22Rv1 (cell line): ENCODE measurements around the gene CHM.
"Not testable (repeated sequence)": the region's sequence is repeated elsewhere in the genome, so short reads cannot be mapped to it uniquely, and the experiment has no call there.

Experiments used
- H3K27ac ChIP-seq: fragments of 450-650 bp; 2 replicates; pipeline ENCODE4 v1.5.1; 2017
- ZFX ChIP-seq: fragments of 450-650 bp; IDR thresholded peaks from 2 replicates; pipeline ENCODE4 v1.6.1; 2017; ENCODE audit warnings: antibody characterized with exemption, borderline replicate concordance
- TF ChIP-seq, protein P1 (sequence below): fragments of 450-650 bp; IDR thresholded peaks from 2 replicates; pipeline ENCODE4 v1.5.1; 2017; ENCODE audit warnings: mild to moderate bottlenecking

The CHM gene

DNA sequence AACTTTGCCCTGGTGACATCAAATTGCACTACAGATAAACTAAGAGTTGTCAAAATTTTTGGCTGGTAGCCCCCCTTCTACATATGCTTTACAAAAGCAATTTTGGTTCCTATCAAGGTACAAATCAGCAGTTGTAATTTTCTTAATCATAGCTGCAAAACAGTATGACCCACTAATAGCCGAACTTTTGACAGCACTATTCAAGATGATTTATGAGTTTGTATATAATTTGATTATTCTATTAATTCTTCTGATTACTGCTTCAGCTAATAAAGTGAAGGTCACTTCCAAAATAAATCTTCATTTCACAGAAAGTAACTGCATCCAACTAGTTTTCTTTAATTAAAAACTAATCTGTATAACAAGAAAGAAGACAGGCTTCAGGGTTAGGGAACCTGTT, 119.6 kb downstream of the CHM start:
- no peak overlapping the region for H3K27ac ChIP-seq
- TF ChIP-seq ZFX: no peak
- TF ChIP-seq, protein P1, sequence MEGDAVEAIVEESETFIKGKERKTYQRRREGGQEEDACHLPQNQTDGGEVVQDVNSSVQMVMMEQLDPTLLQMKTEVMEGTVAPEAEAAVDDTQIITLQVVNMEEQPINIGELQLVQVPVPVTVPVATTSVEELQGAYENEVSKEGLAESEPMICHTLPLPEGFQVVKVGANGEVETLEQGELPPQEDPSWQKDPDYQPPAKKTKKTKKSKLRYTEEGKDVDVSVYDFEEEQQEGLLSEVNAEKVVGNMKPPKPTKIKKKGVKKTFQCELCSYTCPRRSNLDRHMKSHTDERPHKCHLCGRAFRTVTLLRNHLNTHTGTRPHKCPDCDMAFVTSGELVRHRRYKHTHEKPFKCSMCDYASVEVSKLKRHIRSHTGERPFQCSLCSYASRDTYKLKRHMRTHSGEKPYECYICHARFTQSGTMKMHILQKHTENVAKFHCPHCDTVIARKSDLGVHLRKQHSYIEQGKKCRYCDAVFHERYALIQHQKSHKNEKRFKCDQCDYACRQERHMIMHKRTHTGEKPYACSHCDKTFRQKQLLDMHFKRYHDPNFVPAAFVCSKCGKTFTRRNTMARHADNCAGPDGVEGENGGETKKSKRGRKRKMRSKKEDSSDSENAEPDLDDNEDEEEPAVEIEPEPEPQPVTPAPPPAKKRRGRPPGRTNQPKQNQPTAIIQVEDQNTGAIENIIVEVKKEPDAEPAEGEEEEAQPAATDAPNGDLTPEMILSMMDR: no peak

DNA sequence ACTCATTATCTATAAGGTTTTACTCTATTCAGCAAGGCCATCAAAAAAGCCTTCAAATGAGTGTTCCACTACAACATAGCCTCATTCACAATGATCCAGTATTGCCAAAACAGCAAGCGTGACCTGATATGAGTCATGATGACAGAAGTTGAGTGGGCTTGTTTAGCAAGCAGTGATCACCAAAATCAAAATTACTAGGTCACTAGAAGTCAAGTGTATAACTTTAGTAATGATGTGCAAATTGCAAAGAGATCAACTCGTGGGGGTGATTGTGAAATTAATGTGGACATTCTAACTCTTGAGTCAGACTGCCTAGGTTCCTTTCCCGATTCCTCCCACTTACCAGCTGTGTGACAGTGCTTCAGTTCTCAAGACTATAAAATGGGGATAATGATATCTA, 124.5 kb downstream of the CHM start:
- H3K27ac ChIP-seq: no peak overlapping the region
- no peak for TF ChIP-seq ZFX
- TF ChIP-seq, protein P1: no peak

DNA sequence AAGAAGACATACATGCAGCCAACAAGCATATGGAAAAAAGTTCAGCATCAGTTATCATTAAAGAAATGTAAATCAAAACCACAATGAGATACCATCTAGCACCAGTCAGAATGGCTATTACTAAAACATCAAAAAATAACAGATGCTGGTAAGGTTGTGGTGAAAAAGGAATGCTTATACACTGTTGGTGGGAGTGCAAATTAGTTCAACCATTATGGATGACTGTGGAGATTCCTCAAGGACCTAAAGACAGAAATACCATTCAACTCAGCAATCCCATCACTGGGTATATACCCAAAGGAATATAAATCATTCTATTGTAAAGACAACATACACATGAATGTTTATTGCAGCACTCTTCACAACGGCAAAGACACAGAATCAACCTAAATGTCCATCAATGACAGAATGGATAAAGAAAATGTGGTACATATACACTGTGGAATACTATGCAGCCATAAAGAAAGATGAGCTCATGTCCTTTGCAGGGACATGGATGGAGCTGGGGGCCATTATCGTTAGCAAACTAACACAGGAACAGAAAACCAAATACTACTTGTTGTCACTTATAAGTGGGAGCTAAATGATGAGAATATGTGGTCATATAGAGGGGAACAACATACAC, 130.6 kb downstream of the CHM start:
- H3K27ac ChIP-seq: not testable (repeated sequence)

DNA sequence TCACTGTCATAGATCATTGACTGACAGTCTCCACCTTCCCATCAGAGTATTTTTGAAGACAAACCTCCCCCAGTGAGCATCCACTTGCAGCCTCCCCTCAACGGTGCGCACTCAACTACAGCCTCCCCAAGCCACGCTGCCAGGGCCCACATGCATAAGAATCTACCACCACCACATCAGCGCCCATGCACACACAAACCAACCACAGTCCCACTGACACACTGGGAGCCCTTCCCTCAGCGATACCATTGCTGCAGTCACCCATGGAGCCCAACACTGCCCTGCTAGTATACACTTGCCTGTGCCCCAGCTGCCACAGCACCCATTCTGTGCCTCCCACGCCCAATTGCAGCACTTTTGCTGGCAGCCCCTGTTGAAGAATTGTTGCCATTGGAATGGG, 132.9 kb downstream of the CHM start:
- no peak for TF ChIP-seq ZFX
- TF ChIP-seq, protein P1: no peak
- no peak overlapping the region for H3K27ac ChIP-seq

DNA sequence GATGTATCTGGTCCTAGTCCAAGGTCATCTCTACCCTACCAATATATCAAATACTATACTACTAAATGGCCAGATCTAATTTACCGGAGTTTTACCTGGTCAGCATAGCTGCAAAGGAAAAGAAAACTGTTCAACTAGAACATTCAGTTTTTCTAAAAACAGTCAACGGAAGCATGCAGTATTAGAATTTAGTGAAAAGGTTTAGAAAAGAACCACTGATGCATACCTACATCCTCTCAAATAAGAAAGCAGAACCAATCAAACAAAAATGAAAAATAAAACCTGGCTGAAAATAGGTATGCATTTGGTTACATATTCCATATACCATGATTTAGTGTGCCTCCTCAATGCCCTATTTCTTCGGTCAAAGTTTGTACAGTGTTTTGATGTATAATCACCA, 140.0 kb downstream of the CHM start:
- no peak overlapping the region for H3K27ac ChIP-seq
- TF ChIP-seq, protein P1: no peak
- TF ChIP-seq ZFX: no peak

DNA sequence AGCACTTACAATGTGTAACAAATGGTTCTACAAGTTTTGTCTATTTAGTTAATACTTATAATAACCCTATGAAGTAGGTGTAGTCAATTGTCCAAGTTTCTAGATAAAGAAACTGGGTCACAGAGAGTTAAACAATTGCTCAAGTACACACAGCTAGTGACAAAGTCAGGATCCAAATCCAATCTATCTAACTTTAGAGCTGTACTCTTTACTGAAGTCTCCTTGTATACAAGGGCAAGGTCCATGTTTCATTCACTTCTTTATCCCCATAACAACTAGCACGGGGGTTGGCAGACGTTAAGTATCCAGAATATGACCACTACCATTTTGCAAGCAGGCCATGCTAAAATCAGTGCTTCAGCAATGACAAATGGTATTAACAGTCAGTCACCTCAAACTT, 141.0 kb downstream of the CHM start:
- H3K27ac ChIP-seq: no peak overlapping the region
- TF ChIP-seq ZFX: no peak
- TF ChIP-seq, protein P1: no peak

DNA sequence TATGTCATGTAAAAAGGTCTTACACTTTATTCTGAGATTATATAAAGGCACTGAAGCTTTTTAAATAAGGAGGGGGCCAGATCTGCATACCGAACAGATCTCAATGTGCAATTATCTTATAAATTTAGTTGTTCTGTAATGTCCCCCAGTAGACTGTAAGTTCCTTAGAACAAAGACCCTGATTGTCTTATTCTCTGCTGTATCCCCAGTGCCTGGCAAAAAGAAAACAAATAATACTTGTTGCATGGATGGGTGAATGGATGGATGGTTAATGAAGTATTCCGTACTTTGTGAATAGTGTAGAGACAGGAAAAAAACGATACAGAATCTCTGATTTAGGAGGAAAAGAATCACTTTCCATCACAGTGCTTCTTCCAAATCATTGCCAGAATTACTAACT, 141.5 kb downstream of the CHM start:
- TF ChIP-seq, protein P1: no peak
- TF ChIP-seq ZFX: no peak

More for the DNA sequence above, 141.5 kb downstream of the CHM start:
- no peak overlapping the region for H3K27ac ChIP-seq
